Spleen (tissue), 7 donors: ENCODE measurements around the gene PYGB.

ENCODE experiments used
- POLR2A ChIP-seq, 3 donors: fragments of 450-650 bp; IDR thresholded peaks; one replicate each; pipeline ENCODE4 v1.5.1; 2017; ENCODE audit warnings: antibody characterized with exemption in 3 of 3, mild to moderate bottlenecking in 1 of 3
- POLR2AphosphoS5 ChIP-seq, 3 donors: sonication (generic); formaldehyde crosslinking; IDR thresholded peaks; one replicate each; pipeline ENCODE4 v1.5.1; 2017; ENCODE audit warnings: antibody characterized with exemption in 3 of 3
- TF ChIP-seq, protein P1 (sequence below), 11 experiments: fragments of 200-600 bp in 7 of 11; fragments of 450-650 bp in 4 of 11; sonication (generic) in 4 of 11; IDR thresholded peaks in 8 of 11; conservative IDR thresholded peaks in 3 of 11; 1 replicate in 7 of 11; 2 replicates in 4 of 11; pipeline versions ENCODE4 v1.4.0 to v1.8.0; 2016 to 2021; ENCODE audit warnings: antibody characterized with exemption in 11 of 11, inconsistent platforms in 4 of 11, mild to moderate bottlenecking in 1 of 11
- donor health status: DM: no; HTN: no; CAD: no; lungs with moderate emphysema.
- donor health status: DM: no; HTN: no; CAD: no.
- donor health status: DM: no; HTN: no; CAD: no.

DNA sequence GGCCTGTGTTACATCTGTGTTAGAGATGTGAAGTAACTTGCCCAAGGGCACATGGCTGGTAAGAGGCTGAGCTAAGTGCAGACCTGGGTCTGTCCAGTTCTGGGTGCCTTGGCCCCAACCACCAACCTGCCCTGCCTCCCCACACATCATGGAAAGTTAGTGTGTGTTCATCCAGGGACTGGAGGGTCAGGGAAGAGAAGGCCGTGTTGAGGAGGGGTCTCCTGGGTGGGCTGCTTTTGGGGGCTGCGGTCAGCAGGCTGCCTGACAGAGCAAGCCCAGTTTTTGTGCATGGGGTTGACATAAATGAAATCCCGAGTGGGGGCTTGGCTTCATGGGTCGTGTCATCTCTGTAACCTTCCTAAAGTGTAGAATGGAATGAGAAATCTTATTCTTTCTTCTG is 10.9 kb downstream of the PYGB start:
- TF ChIP-seq POLR2A (IDR thresholded peaks at IDR 0.05) (no peak), POLR2AphosphoS5 (IDR thresholded peaks at IDR 0.05) (no peak)
- TF ChIP-seq, protein P1, sequence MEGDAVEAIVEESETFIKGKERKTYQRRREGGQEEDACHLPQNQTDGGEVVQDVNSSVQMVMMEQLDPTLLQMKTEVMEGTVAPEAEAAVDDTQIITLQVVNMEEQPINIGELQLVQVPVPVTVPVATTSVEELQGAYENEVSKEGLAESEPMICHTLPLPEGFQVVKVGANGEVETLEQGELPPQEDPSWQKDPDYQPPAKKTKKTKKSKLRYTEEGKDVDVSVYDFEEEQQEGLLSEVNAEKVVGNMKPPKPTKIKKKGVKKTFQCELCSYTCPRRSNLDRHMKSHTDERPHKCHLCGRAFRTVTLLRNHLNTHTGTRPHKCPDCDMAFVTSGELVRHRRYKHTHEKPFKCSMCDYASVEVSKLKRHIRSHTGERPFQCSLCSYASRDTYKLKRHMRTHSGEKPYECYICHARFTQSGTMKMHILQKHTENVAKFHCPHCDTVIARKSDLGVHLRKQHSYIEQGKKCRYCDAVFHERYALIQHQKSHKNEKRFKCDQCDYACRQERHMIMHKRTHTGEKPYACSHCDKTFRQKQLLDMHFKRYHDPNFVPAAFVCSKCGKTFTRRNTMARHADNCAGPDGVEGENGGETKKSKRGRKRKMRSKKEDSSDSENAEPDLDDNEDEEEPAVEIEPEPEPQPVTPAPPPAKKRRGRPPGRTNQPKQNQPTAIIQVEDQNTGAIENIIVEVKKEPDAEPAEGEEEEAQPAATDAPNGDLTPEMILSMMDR (IDR thresholded peaks at IDR 0.05 in 8 of 11, conservative IDR thresholded peaks at IDR 0.05 in 3 of 11), result no peak
